Motor neuron (in vitro differentiated cells): ENCODE data around the gene TSHR. TPM values are rescaled to one million over a fixed set of nuclear protein-coding genes. Genes with fewer than 3 reads are reported as not detected.
"Not testable (repeated sequence)": the region's sequence is repeated elsewhere in the genome, so short reads cannot be mapped to it uniquely, and the experiment has no call there.

Experiments used
- ATAC-seq, 8 experiments: fragments of 200-7000 bp; cut with Tn5 transposase; replicated peaks in 6 of 8; 2 replicates each; pipeline ENCODE4 v1.8.0; 2021; ENCODE audit warnings: mild to moderate bottlenecking in 8 of 8, moderate library complexity in 8 of 8
- H3K27ac ChIP-seq, 2 donors: fragments of 250-450 bp; sonication (Bioruptor Pico); 2 replicates each; pipeline ENCODE4 v1.9.0; 2021; ENCODE audit warnings: antibody characterized with exemption in 2 of 2, mild to moderate bottlenecking in 2 of 2, moderate library complexity in 1 of 2
- H3K4me1 ChIP-seq, 2 donors: fragments of 250-450 bp; sonication (Bioruptor Pico); replicated peaks in 1 of 2; 2 replicates each; pipeline ENCODE4 v1.6.1; 2021; ENCODE audit warnings: antibody characterized with exemption in 2 of 2, mild to moderate bottlenecking in 2 of 2, moderate library complexity in 1 of 2
- H3K4me3 ChIP-seq, 5 donors: fragments of 250-450 bp; sonication (Bioruptor Pico); 2 replicates each; pipeline ENCODE4 v1.9.0; 2021; ENCODE audit warnings: antibody characterized with exemption in 5 of 5, mild to moderate bottlenecking in 5 of 5, moderate library complexity in 4 of 5
- WGBS, 10 experiments: fragments of 450-650 bp; shearing (Covaris generic); methylation state at CpG; one replicate each; pipeline ENCODE4 v1.0.0; 2022; 5-methylcytosine and 5-hydroxymethylcytosine counted together
- in situ Hi-C, 9 experiments: fragments of 400-800 bp; cut with MboI; loops; one replicate each; pipeline ENCODE4 v1.15.0; 2021; ENCODE audit warnings: low sequenced_read_pairs in 9 of 9, low pct_unique_long_range_greater_than_20kb in 2 of 9; ENCODE audit not compliant: unreplicated experiment in 9 of 9
- total RNA-seq, 8 experiments: library from RNA; unstranded; fragments of 300-600 nt; gene quantifications; 2 replicates each; pipeline versions ENCODE4 v1.2.3 to v1.2.4, GENCODE V29; 2022

TSHR gene
- 1 to 10 TPM in 1 of 8 experiments, under 1 TPM in 7; 0.13 to 2.0 (median 0.56) TPM for total RNA-seq

DNA sequence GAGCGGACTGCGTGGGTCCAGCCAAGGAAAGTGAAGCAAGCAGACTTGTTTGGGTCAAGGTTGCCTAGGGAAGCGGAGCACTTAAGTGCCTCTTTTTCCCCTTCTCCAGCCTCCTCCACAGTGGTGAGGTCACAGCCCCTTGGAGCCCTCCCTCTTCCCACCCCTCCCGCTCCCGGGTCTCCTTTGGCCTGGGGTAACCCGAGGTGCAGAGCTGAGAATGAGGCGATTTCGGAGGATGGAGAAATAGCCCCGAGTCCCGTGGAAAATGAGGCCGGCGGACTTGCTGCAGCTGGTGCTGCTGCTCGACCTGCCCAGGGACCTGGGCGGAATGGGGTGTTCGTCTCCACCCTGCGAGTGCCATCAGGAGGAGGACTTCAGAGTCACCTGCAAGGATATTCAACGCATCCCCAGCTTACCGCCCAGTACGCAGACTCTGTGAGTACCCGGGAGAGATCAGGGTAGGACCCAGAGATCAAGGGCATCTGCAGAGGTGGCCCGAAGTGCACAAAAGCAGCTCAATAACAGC lies at the start of gene TSHR:
Gene TSHR (plus strand): TSS at position 206 of the 526 bp plus-strand sequence. CDS start 60 bp downstream, at position 266.
- ATAC-seq: peak; percentile 8 to 51 (median 36)
- in situ Hi-C loops: loop anchor here in 4 of 9 experiments (25.0 kb wide), 1 partner anchor 507 kb away; no protein-coding TSS in a partner anchor

DNA sequence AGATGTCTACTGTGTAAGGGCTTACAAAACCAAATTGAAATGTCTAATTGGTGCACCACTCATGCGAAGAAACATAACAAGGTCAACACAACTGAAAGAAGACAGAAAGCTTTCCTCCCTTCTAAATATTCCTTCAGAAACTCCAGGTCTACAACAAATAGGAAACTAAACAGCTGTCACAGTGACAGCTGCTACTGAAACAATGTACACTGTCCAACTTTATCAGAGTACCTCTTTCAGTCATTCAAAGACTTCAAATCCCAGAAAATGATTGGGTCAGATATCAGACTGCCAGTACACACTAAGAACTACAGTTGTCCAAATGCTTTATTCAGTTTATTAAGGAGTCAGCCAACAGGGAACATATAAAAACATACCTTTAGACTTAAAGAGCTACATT lies 49.1 kb upstream of the TSHR start:
- H3K27ac ChIP-seq: no peak overlapping the region
- 0 to 83% (median 0%) methylated on average over 1 of the region's 1 CpG; no CpG with 5 or more reads in 3 of the 10 experiments for WGBS, 10 experiments
- no peak for ATAC-seq
- in situ Hi-C loops: no loop called here
- H3K4me1 ChIP-seq: no peaks in the 10 kb centered on the region
- no peak overlapping the region for H3K4me3 ChIP-seq

More for the DNA sequence above, at the start of gene TSHR:
- no peak within 1 kb of the TSS for H3K27ac ChIP-seq
- H3K4me3 ChIP-seq: peak within 1 kb of the TSS; percentile 34 to 47 (median 38)
- no peaks in the 10 kb centered on the region for H3K4me1 ChIP-seq
- 33 to 50% (median 50%) methylated on average over 1 to 8 of the region's 21 CpGs; no CpG with 5 or more reads in 7 of the 10 experiments for WGBS, 10 experiments

GRCh38 chr14:80906946-80907345 lies 48.5 kb upstream of the TSHR start:
- H3K27ac ChIP-seq: no peak overlapping the region
- H3K4me3 ChIP-seq: no peak overlapping the region
- in situ Hi-C loops: no loop called here
- no peak for ATAC-seq
- no peaks in the 10 kb centered on the region for H3K4me1 ChIP-seq
- 34 to 100% (median 90%) methylated on average over 1 to 4 of the region's 4 CpGs for WGBS, 10 experiments

GRCh38 chr14:80912013-80912412 lies 43.4 kb upstream of the TSHR start:
- ATAC-seq, in situ Hi-C loops, H3K4me3 ChIP-seq, H3K27ac ChIP-seq, H3K4me1 ChIP-seq: not testable (repeated sequence)
- 33 to 98% (median 90%) methylated on average over 1 to 9 of the region's 11 CpGs; no CpG with 5 or more reads in 2 of the 10 experiments for WGBS, 10 experiments

- Histone ChIP-seq H3K4me3 (no peak overlapping the region), H3K4me1 (peaks cover 0 to 16% of the 10 kb centered on the region in 2 donors), H3K27ac (no peak overlapping the region)
- ATAC-seq: no peak
- in situ Hi-C loops: no loop called here
- WGBS, 10 experiments: 82 to 100% (median 97%) methylated on average over 1 to 3 of the region's 3 CpGs
These were observed 35.8 kb upstream of the TSHR start for GRCh38 chr14:80919622-80920021.

DNA sequence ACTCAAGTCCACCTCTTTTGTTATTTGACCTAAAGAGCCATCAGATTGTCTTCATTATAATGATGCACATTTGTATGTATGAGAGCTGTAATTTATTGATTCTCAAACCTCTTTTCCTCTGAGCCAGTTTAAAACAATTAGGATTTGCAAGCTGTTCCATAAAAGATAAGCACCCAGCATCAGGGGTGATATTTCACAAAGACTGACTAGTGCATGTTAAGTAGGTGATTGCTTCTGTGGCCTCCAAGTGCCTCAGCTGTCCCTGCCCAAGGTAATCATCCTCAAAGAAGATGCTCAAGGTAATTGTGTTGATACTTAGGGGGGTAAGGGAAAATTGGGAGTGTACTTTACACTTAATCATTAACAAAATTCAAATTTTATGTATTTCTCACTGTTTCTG lies 32.1 kb upstream of the TSHR start:
- Histone ChIP-seq H3K27ac (peak overlapping the region in 1 of 2 donors; percentile 24), H3K4me3 (no peak overlapping the region), H3K4me1 (peaks cover 0 to 21% of the 10 kb centered on the region in 2 donors)
- ATAC-seq: peak in 4 of 8 experiments; percentile 25 to 65 (median 39)
- in situ Hi-C loops: no loop called here

GRCh38 chr14:80924365-80925103 lies 30.9 kb upstream of the TSHR start:
- WGBS, 10 experiments: 73 to 100% (median 91%) methylated on average over 1 to 2 of the region's 2 CpGs; no CpG with 5 or more reads in 2 of the 10 experiments

DNA sequence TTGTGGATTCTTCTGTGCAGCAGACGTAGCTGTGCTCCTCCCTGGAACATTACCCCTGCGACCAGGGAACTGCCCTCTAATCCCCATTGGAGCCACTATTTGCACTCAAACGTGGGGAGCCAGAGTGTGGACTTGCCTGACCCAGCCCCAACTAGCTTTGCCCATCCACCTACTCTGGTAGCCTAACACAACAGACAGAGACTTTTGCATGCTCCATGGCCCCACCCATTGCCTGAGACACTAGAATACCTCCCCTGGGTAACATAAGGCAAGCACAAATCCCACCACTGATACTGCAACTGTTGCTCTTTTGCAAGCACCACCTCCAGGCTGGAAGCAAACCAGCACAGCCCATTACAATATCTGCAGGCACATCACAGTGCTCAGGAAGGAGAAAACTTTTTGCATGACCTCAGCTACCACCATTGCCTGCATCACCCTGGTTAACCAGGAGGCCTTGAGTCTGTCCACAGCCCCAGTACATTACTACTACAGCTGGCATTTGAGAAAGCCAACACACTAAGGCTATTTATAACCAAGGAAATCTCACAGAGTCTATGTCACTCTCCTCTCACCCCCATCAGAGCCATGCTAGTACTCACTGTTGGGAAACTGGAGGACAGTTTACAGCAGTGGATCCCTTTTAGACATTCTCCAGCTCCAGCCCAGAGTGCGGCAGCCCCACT lies 28.9 kb upstream of the TSHR start:
- Histone ChIP-seq H3K4me3 (no peak overlapping the region), H3K27ac (no peak overlapping the region), H3K4me1 (peaks cover 0 to 21% of the 10 kb centered on the region in 2 donors)
- 0 to 96% (median 85%) methylated on average over 1 to 4 of the region's 4 CpGs; no CpG with 5 or more reads in 6 of the 10 experiments for WGBS, 10 experiments
- peak in 3 of 8 experiments; percentile 52 to 78 (median 74) for ATAC-seq
- in situ Hi-C loops: no loop called here

More at GRCh38 chr14:80924365-80925103, 30.9 kb upstream of the TSHR start:
- in situ Hi-C loops: no loop called here
- Histone ChIP-seq H3K4me1 (peaks cover 0 to 21% of the 10 kb centered on the region in 2 donors), H3K27ac (no peak overlapping the region), H3K4me3 (no peak overlapping the region)
- ATAC-seq: peak in 2 of 8 experiments; percentile 6 to 28

GRCh38 chr14:80927083-80927989 lies 28.1 kb upstream of the TSHR start:
- WGBS, 10 experiments: 63 to 100% (median 83%) methylated on average over 2 to 7 of the region's 8 CpGs; no CpG with 5 or more reads in 2 of the 10 experiments
- Histone ChIP-seq H3K27ac (no peak overlapping the region), H3K4me1 (peaks cover 0 to 21% of the 10 kb centered on the region in 2 donors), H3K4me3 (no peak overlapping the region)
- in situ Hi-C loops: no loop called here
- no peak for ATAC-seq

DNA sequence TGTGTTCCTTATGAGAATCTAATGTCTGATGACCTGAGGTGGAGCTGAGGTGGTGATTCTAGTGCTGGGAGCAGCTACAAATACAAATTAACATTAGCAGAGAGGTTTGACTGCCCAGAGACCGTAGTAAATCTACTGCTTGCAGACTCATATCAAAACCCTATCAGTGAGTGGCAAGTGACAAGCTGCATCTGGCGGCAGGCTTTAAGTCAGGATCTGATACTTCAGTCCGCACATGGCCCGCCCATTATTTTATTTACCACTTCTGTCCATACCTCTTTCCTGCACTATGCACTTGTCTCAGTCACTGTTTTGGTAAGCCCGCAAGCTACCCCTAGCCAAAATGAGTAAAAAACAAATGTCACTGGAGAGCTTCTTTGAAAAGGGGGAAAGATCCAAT lies 25.3 kb upstream of the TSHR start:
- Histone ChIP-seq H3K27ac (no peak overlapping the region), H3K4me1 (peaks cover 0 to 14% of the 10 kb centered on the region in 2 donors), H3K4me3 (no peak overlapping the region)
- WGBS, 10 experiments: 86 to 100% (median 96%) methylated on average over 1 to 5 of the region's 5 CpGs; no CpG with 5 or more reads in 1 of the 10 experiments
- ATAC-seq: no peak
- in situ Hi-C loops: no loop called here

GRCh38 chr14:80930836-80931389 lies 24.5 kb upstream of the TSHR start:
- no peak overlapping the region for H3K27ac ChIP-seq
- in situ Hi-C loops: no loop called here
- 30 to 100% (median 85%) methylated on average over 1 to 8 of the region's 8 CpGs; no CpG with 5 or more reads in 2 of the 10 experiments for WGBS, 10 experiments
- peaks cover 0 to 14% of the 10 kb centered on the region in 2 donors for H3K4me1 ChIP-seq
- no peak overlapping the region for H3K4me3 ChIP-seq
- ATAC-seq: peak in 1 of 8 experiments; percentile 40

DNA sequence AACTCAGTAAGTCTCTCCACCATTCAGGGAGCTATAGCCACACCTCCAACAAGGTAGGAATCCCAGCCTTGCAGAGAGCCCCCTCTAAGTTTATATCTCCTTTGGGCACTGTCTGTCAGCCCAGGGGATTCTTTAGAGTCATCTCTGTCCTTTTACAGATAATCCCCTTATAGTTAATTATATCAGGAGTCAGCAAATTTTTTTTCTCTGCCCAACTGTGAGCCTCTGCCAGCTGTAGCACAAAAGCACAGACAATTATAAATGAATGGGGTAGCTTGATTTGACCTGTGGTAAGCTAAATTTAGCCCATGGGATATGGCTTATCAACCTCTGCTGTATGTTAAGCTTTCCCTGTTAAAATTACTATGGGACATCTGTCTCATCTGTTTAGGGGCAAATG lies 22.1 kb upstream of the TSHR start:
- H3K4me1 ChIP-seq: peaks cover 0 to 14% of the 10 kb centered on the region in 2 donors
- peak in 2 of 8 experiments; percentile 25 to 30 for ATAC-seq
- in situ Hi-C loops: no loop called here
- no peak overlapping the region for H3K27ac ChIP-seq
- no peak overlapping the region for H3K4me3 ChIP-seq
